Small intestine (tissue), 7 donors: ENCODE measurements around the gene RALY. TPM values are rescaled to one million over a fixed set of nuclear protein-coding genes. Genes with fewer than 3 reads are reported as not detected.

Source experiments
- DNase-seq, 2 donors: peaks; one replicate each; pipeline versions ENCODE4 v3.0.0 to v3.0.0-alpha.2; 2013
- FAIRE-seq: peaks from 2 replicates; lab custom pipeline; 2012; peaks lifted over from hg19 to GRCh38; lab: Jason Lieb, UNC
- H3K27ac ChIP-seq, 3 donors: one replicate each; pipeline ENCODE4 v1.5.1; 2013; ENCODE audit warnings: low read length in 2 of 3, mild to moderate bottlenecking in 2 of 3, control low read depth in 1 of 3, inconsistent platforms in 1 of 3, low read depth in 1 of 3, moderate library complexity in 1 of 3
- H3K27me3 ChIP-seq, 3 donors: one replicate each; pipeline ENCODE4 v1.6.1; 2013; ENCODE audit warnings: low read length in 3 of 3, inconsistent platforms in 1 of 3; ENCODE audit not compliant: control insufficient read depth in 3 of 3, insufficient read depth in 3 of 3
- H3K36me3 ChIP-seq, 3 donors: one replicate each; pipeline ENCODE4 v1.6.1; 2013; ENCODE audit warnings: low read length in 3 of 3, inconsistent platforms in 1 of 3, low read depth in 1 of 3, mild to moderate bottlenecking in 1 of 3, moderate library complexity in 1 of 3; ENCODE audit not compliant: control insufficient read depth in 3 of 3, insufficient read depth in 2 of 3
- H3K4me1 ChIP-seq, 3 donors: one replicate each; pipeline ENCODE4 v1.6.1; 2013; ENCODE audit warnings: low read length in 2 of 3, inconsistent platforms in 1 of 3, low read depth in 1 of 3, mild to moderate bottlenecking in 1 of 3, moderate library complexity in 1 of 3; ENCODE audit not compliant: control insufficient read depth in 3 of 3, insufficient read depth in 2 of 3
- H3K4me3 ChIP-seq, 3 donors: one replicate each; pipeline ENCODE4 v1.5.1; 2013; ENCODE audit warnings: low read length in 3 of 3, control low read depth in 1 of 3, inconsistent platforms in 1 of 3, low read depth in 1 of 3, mild to moderate bottlenecking in 1 of 3, moderate library complexity in 1 of 3
- H3K9me3 ChIP-seq, 2 donors: one replicate each; pipeline ENCODE4 v1.6.1; 2013; ENCODE audit warnings: low read depth in 1 of 2, low read length in 1 of 2; ENCODE audit not compliant: control insufficient read depth in 2 of 2, insufficient read depth in 1 of 2
- WGBS, 3 donors: extraction: QIAGEN DNeasy Blood & Tissue Kit; methylation state at CpG; one replicate each; pipeline ENCODE4 v1.1.7; 2013; 5-methylcytosine and 5-hydroxymethylcytosine counted together
- polyA plus RNA-seq, 4 donors: library from polyadenylated mRNA; stranded (reverse) in 3 of 4; unstranded in 1 of 4; fragments of 200-250 nt in 3 of 4; fragments of 120-200 nt in 1 of 4; gene quantifications; one replicate each; pipeline versions ENCODE4 v1.2.1 to v1.2.3, GENCODE V29; 2013
- donor health status: healthy with polysubstance abuse.
- donor health status: control.
- donor health status: control.
- donor health status: Bipolar disorder and iron deficiency.
- donor health status: healthy.

Gene RALY
- polyA plus RNA-seq, 4 donors: 108 to 166 (median 145) TPM

GRCh38 chr20:34040300-34040995 lies 46.7 kb downstream of the RALY start:
- WGBS, 3 donors: 42 to 64% (median 56%) methylated on average over 9 of the region's 9 CpGs
- Histone ChIP-seq H3K27ac (peak overlapping the region; percentile 14 to 69 (median 64)), H3K27me3 (no peaks in the 10 kb centered on the region), H3K9me3 (no peaks in the 10 kb centered on the region), H3K4me1 (peaks cover 35 to 57% (median 46%) of the 10 kb centered on the region in 3 donors), H3K4me3 (no peak overlapping the region), H3K36me3 (peaks cover 0 to 12% (median 0%) of the 10 kb centered on the region in 3 donors)
- FAIRE-seq (no peak), DNase-seq (peak; percentile 47 to 75)

DNA sequence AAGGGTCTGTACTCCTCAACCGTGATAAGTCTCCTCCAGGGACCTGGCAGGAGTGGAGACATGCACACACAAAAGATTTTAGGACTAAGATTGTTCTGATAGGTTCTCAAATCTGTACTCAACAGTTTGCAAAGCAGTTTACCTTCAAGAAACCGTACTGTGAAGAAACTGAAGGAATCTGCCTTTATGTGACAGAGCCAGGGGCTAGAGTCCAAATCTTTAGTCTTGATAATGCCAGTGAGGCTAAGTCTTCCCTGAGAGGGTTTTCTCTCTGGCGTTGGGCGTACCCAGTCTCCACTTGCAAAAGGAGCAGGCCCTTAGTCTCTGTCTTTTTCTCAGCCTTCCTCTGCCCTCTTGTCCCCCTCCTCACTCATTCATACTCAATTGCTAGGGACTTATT lies 47.5 kb downstream of the RALY start:
- peaks cover 0 to 12% (median 0%) of the 10 kb centered on the region in 3 donors for H3K36me3 ChIP-seq
- no peaks in the 10 kb centered on the region for H3K9me3 ChIP-seq
- H3K27ac ChIP-seq: peak overlapping the region in 2 of 3 donors; percentile 24 to 69
- peak; percentile 48 to 52 for DNase-seq
- WGBS, 3 donors: 34 to 63% (median 42%) methylated on average over 4 of the region's 4 CpGs
- FAIRE-seq: no peak
- no peak overlapping the region for H3K4me3 ChIP-seq
- no peaks in the 10 kb centered on the region for H3K27me3 ChIP-seq
- peaks cover 37 to 65% (median 51%) of the 10 kb centered on the region in 3 donors for H3K4me1 ChIP-seq

DNA sequence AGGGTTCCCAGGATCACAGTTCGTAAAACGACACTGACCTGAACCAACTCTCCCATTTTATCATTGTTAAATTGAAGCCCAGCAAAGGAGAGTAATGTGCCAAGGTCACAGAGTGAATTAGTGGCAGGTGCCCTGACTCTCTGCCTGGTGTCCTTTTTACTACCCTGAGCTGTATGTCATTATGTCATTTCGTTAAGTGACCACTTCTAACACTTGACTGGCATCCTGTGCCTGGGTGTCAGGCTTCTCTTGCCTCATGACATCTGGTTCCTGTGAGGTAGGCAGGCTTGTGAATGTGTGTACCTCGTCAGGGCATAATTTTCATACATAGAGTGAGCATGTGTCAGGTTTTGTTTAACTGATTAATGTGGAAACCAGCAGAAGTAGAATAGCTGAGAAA lies 48.6 kb downstream of the RALY start:
- DNase-seq (no peak), FAIRE-seq (no peak)
- H3K27me3 ChIP-seq: no peaks in the 10 kb centered on the region
- H3K36me3 ChIP-seq: peaks cover 0 to 16% (median 0%) of the 10 kb centered on the region in 3 donors
- H3K4me1 ChIP-seq: peaks cover 33 to 70% (median 48%) of the 10 kb centered on the region in 3 donors
- no peak overlapping the region for H3K27ac ChIP-seq
- 69 to 74% (median 74%) methylated on average over 4 of the region's 4 CpGs for WGBS, 3 donors
- no peaks in the 10 kb centered on the region for H3K9me3 ChIP-seq
- no peak overlapping the region for H3K4me3 ChIP-seq

- no peak for DNase-seq
- H3K36me3 ChIP-seq: peaks cover 0 to 20% (median 1%) of the 10 kb centered on the region in 3 donors
- no peak overlapping the region for H3K4me3 ChIP-seq
- no peaks in the 10 kb centered on the region for H3K27me3 ChIP-seq
- peaks cover 28 to 67% (median 42%) of the 10 kb centered on the region in 3 donors for H3K4me1 ChIP-seq
- H3K27ac ChIP-seq: peak overlapping the region in 1 of 3 donors; percentile 17
- no peak for FAIRE-seq
- no peaks in the 10 kb centered on the region for H3K9me3 ChIP-seq
Measured at GRCh38 chr20:34043025-34043424, 49.3 kb downstream of the RALY start.

- FAIRE-seq (no peak), DNase-seq (peak; percentile 45 to 74)
- Histone ChIP-seq H3K4me3 (no peak overlapping the region), H3K36me3 (peaks cover 0 to 20% (median 2%) of the 10 kb centered on the region in 3 donors), H3K9me3 (no peaks in the 10 kb centered on the region), H3K4me1 (peaks cover 20 to 52% (median 35%) of the 10 kb centered on the region in 3 donors), H3K27ac (peak overlapping the region in 1 of 3 donors; percentile 61), H3K27me3 (no peaks in the 10 kb centered on the region)
- 8 to 24% (median 13%) methylated on average over 2 of the region's 2 CpGs for WGBS, 3 donors
Measured at GRCh38 chr20:34045294-34045693, 51.6 kb downstream of the RALY start.

DNA sequence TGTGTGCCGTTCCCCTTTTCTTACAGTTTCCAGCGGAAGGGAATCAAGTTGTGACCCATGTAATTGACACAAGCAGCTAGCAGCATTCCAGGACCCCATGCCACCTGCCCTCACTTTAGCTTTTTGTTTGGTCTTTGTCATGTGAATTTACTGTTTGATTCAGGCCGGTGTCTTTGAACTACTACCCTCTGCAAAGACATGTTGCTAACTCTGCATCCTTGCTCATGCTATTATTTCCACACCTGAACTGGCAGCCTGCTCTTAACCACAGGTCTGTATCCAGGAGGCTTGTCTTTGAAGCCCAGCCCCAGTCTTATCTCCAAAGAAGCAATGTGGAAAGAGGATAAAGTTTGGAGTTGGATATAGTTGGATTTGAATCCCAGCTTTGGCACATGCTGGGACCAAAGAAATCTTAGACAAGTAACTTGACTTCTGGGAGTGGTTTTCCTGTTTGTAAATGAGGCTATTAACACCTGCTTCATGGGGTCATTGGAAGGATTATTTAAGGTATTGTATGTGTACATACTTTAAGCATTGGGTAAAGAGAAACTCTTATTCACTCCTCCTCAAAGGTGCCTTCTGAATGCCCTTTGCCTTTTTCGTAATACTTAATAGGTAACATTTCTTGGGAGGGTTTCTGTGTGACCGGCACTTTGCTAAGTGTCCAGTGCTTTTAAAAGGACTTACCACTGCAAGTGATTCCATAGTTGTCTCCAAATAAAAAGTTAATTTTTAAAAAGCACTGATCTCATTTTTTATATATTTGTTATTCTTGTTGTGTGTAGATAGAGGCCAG lies 52.4 kb downstream of the RALY start:
- Histone ChIP-seq H3K27ac (peak overlapping the region in 1 of 3 donors; percentile 61), H3K27me3 (no peaks in the 10 kb centered on the region), H3K36me3 (peaks cover 0 to 20% (median 2%) of the 10 kb centered on the region in 3 donors), H3K4me3 (no peak overlapping the region), H3K9me3 (no peaks in the 10 kb centered on the region), H3K4me1 (peaks cover 15 to 44% (median 31%) of the 10 kb centered on the region in 3 donors)
- FAIRE-seq (no peak), DNase-seq (peak; percentile 42 to 68)
- WGBS, 3 donors: 66 to 84% (median 71%) methylated on average over 5 of the region's 5 CpGs

- Histone ChIP-seq H3K4me3 (no peak overlapping the region), H3K9me3 (no peaks in the 10 kb centered on the region), H3K4me1 (peaks cover 10 to 36% (median 30%) of the 10 kb centered on the region in 3 donors), H3K27ac (peak overlapping the region in 1 of 3 donors; percentile 41), H3K27me3 (no peaks in the 10 kb centered on the region), H3K36me3 (peaks cover 0 to 15% (median 2%) of the 10 kb centered on the region in 3 donors)
- DNase-seq (no peak), FAIRE-seq (no peak)
- 97 to 99% (median 99%) methylated on average over 7 of the region's 7 CpGs for WGBS, 3 donors
Measured at GRCh38 chr20:34047010-34047687, 53.4 kb downstream of the RALY start.

DNA sequence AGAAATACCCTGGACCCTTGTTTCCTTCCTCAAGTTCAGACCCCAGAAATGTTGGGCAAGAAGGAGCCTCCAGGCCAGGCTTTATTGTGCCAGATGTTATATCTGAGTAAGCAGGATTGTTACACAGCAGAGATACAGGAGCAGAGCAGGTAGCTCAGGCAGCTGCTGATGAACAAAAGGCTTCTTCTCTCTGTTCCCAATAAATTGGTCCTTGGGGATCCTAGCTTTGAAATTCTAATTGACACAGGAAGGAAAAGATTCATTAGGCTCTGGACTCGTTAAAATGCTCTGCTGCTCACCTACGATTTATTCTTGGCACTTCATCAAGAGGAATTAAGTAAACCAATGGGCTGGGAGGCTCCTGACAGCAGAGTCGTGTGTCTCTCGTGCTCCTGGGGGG lies 54.2 kb downstream of the RALY start:
- FAIRE-seq: no peak

More for the DNA sequence above, 54.2 kb downstream of the RALY start:
- H3K4me1 ChIP-seq: peaks cover 9 to 36% (median 35%) of the 10 kb centered on the region in 3 donors
- WGBS, 3 donors: 61 to 80% (median 64%) methylated on average over 4 of the region's 4 CpGs
- no peak for DNase-seq
- no peak overlapping the region for H3K4me3 ChIP-seq
- H3K27me3 ChIP-seq: no peaks in the 10 kb centered on the region
- peaks cover 0 to 14% (median 2%) of the 10 kb centered on the region in 3 donors for H3K36me3 ChIP-seq
- H3K27ac ChIP-seq: no peak overlapping the region
- H3K9me3 ChIP-seq: no peaks in the 10 kb centered on the region
